Memory B cell (primary cell): ENCODE data around the gene LRRC7.

Source experiments
- ATAC-seq: fragments of 150-1000 bp; cut with Tn5 transposase; 2 replicates; pipeline ENCODE4 v1.10.0; 2021; ENCODE audit warnings: low read depth, mild to moderate bottlenecking, moderate library complexity
- DNase-seq, 2 donors: peaks; one replicate each; pipeline ENCODE4 v3.0.0; 2022; ENCODE audit warnings: low spot score in 2 of 2
- H3K27ac Mint-ChIP-seq: one replicate; pipeline ENCODE4 v1.8.0; 2022; ENCODE audit warnings: mild to moderate bottlenecking, moderate library complexity, mixed read lengths
- H3K27me3 Mint-ChIP-seq: one replicate; pipeline ENCODE4 v1.8.0; 2022; ENCODE audit warnings: mixed read lengths
- H3K36me3 Mint-ChIP-seq: one replicate; pipeline ENCODE4 v1.8.0; 2022; ENCODE audit warnings: mild to moderate bottlenecking, mixed read lengths
- H3K4me1 Mint-ChIP-seq: one replicate; pipeline ENCODE4 v1.8.0; 2022; ENCODE audit warnings: mixed read lengths
- H3K4me3 Mint-ChIP-seq: one replicate; pipeline ENCODE4 v1.8.0; 2022; ENCODE audit warnings: mild to moderate bottlenecking, moderate library complexity, mixed read lengths
- H3K9me3 Mint-ChIP-seq: one replicate; pipeline ENCODE4 v1.8.0; 2022; ENCODE audit warnings: mixed read lengths

Gene LRRC7

DNA sequence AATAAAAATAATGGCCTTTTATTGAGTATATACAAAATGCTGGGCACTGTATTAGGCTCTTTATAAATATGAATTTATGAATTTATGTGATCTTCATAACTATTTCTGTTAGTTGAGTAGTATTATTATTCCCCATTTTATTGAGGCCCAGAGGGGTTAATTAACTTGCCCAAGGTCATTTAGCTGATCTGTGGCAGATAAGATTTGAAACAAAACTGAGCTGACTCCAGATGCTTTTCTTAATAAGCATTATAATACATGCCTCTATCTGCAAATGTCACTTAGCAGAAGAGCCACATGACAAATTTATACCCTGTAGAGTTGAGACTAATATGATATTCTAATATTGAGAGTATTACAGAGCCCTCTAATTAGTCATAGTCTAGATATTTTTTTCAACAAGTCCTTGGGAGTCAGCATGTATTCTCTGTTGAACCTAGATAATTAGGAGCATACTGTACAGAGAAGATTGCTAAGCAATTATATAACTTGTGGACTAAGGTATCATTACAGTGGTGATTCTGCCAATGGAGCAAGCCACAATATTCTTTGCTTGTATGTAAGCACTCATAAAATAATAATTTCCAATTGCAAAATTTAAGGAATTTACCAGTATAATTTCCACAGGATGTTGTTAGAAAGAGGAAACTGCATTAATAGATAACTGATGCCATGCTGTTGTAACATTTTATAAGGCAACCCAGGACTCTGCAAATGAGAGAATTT, 525.7 kb downstream of the LRRC7 start:
- H3K9me3 Mint-ChIP-seq: no peaks in the 10 kb centered on the region
- no peaks in the 10 kb centered on the region for H3K4me1 Mint-ChIP-seq
- no peak for ATAC-seq
- DNase-seq: no peak
- H3K36me3 Mint-ChIP-seq: no peaks in the 10 kb centered on the region
- H3K27ac Mint-ChIP-seq: no peak overlapping the region
- H3K27me3 Mint-ChIP-seq: no peaks in the 10 kb centered on the region
- H3K4me3 Mint-ChIP-seq: no peak overlapping the region

DNA sequence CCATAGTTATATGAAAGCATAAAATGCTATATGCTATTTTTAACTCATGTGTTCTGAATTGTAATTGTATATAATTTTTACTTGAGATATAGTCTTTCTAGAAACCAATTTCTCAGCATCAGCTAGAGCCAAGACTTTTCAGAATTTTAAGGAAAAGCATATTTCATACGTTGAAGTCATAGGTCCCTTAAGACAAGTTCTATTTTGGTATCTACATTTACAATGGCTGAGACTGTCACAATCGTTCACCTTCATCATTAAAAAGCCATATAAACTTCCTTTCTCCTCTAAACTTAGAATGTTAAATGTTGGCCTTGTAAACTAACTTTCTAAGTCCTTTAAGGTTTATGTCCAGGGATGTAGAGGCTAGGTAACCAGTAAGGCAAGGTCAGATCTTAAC, 533.5 kb downstream of the LRRC7 start:
- Mint-ChIP-seq H3K27me3 (no peaks in the 10 kb centered on the region), H3K9me3 (no peaks in the 10 kb centered on the region), H3K27ac (no peak overlapping the region), H3K4me3 (no peak overlapping the region), H3K36me3 (no peaks in the 10 kb centered on the region), H3K4me1 (no peaks in the 10 kb centered on the region)
- no peak for ATAC-seq
- DNase-seq: no peak

DNA sequence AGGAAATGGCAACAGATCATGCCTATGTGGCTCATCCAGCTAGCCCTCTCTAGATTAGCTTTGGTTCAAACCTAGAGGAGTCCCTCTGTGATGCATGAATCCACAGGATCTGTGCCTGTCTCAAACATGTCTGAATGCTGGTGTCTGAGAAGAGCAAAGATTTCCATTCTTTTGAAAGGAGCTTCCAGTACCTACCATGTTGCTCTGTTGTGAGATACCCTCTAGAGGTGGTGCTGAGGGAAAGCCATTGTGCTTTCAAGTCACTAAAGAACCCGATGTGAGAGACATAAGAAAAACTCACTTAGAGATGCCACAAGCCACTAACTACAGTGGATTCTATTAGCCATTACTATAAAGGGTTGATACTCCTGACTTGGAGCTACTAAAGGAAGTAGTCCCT, 534.1 kb downstream of the LRRC7 start:
- Mint-ChIP-seq H3K9me3 (no peaks in the 10 kb centered on the region), H3K27ac (no peak overlapping the region), H3K36me3 (no peaks in the 10 kb centered on the region), H3K4me3 (no peak overlapping the region), H3K27me3 (peaks cover 3% of the 10 kb centered on the region), H3K4me1 (no peaks in the 10 kb centered on the region)
- ATAC-seq (no peak), DNase-seq (no peak)

DNA sequence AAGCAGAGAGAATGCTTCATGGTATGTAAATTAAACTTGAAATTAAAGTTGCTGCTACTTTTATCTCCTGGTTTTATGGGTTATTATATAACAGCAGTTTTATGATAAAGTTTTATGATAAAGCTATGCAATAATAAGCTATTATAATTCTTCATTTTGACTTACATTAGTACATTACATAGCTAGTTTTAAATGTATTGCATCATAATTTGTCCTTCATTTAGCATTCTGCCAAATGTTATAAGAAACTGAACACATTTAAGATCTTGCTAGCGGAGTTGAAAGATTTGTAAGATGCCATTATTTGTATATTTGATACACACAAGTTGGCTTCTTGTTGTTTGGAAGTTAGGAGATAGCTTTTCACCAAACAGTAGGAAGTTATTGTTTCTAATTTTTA, 536.0 kb downstream of the LRRC7 start:
- H3K36me3 Mint-ChIP-seq: no peaks in the 10 kb centered on the region
- DNase-seq (no peak), ATAC-seq (no peak)
- peaks cover 3% of the 10 kb centered on the region for H3K27me3 Mint-ChIP-seq
- no peaks in the 10 kb centered on the region for H3K9me3 Mint-ChIP-seq
- H3K4me3 Mint-ChIP-seq: no peak overlapping the region
- H3K27ac Mint-ChIP-seq: no peak overlapping the region
- no peaks in the 10 kb centered on the region for H3K4me1 Mint-ChIP-seq

DNA sequence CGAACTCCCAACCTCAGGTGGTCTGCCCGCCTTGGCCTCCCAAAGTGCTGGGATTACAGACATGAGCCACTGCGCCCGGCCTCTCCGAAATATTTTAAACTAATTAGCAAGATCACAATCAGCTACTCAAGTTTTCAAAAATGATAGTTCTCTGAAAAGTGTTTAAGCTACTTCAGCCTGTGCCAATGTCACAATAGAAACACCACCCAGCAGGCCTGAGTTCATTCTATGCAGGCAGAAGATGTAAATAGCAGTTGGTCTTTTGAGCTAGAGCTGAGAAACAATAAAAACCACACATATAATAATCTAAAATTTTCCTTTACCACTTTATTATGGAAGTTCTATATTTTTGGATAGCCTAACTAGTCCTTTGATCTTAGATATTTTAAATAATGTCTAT, 541.5 kb downstream of the LRRC7 start:
- Mint-ChIP-seq H3K4me1 (no peaks in the 10 kb centered on the region), H3K4me3 (no peak overlapping the region), H3K9me3 (no peaks in the 10 kb centered on the region), H3K27ac (no peak overlapping the region), H3K36me3 (no peaks in the 10 kb centered on the region), H3K27me3 (peaks cover 3% of the 10 kb centered on the region)
- DNase-seq (no peak), ATAC-seq (no peak)

DNA sequence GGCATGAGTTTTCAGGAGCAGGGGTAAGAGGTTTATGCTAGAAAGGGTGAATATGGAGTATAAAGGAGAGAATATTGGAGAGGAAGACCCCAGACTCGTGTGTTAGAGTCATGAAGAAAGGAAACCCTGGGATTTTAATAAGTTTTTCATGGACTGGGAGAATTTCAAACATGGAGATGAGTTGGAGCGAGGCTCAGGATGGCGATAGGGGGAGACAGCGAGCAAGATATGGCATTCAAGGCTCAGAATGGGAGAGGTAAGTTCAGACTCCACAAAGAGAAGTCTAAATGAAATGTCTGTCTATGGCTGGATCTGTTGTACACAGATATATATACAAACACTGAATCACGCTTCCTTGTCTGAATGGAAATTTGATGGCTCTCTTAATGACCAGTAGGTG, 545.1 kb downstream of the LRRC7 start:
- H3K4me1 Mint-ChIP-seq: no peaks in the 10 kb centered on the region
- no peaks in the 10 kb centered on the region for H3K36me3 Mint-ChIP-seq
- no peak overlapping the region for H3K4me3 Mint-ChIP-seq
- H3K27ac Mint-ChIP-seq: no peak overlapping the region
- no peaks in the 10 kb centered on the region for H3K9me3 Mint-ChIP-seq
- no peaks in the 10 kb centered on the region for H3K27me3 Mint-ChIP-seq
- DNase-seq: no peak
- ATAC-seq: no peak

DNA sequence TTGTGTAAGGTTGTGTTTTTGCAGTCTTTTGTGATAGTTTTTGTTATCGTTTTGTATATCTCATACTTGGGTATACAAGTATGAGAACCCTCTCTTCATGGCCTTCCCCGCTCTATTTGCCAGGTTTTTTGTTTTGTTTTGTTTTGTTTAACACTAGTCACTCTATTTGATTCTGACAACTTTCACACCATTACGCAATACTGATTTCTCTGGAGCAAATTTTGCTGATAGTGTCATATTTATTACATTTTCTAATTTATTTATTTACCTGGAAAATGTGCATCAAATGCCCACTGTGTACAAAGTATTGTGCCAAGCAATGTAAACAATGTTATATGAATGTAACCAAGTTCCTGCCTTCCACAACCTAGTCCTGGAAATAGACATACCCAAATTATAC, 547.6 kb downstream of the LRRC7 start:
- Mint-ChIP-seq H3K4me3 (no peak overlapping the region), H3K9me3 (no peaks in the 10 kb centered on the region), H3K36me3 (no peaks in the 10 kb centered on the region), H3K27ac (no peak overlapping the region), H3K4me1 (no peaks in the 10 kb centered on the region), H3K27me3 (no peaks in the 10 kb centered on the region)
- DNase-seq (no peak), ATAC-seq (no peak)

DNA sequence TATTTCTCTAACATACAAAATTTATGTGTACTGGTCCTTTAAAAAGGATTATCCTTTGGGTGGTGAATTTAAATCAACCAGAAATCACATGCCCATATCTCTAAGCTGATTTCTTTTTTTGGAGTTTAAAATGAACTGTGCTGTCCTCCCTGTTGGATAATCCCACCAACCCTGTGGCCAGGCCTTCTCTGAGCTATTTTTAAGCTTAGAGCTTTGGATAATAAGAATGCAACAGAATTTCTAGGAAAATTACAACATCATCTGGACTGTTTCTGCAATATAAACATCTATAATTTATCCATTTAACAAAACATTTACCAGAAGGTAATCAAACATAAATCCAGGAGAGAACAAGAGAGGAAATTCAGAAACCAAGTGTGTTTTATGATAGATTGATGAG, 549.3 kb downstream of the LRRC7 start:
- no peak for ATAC-seq
- DNase-seq: no peak
- no peaks in the 10 kb centered on the region for H3K4me1 Mint-ChIP-seq
- H3K36me3 Mint-ChIP-seq: no peaks in the 10 kb centered on the region
- H3K9me3 Mint-ChIP-seq: no peaks in the 10 kb centered on the region
- H3K27ac Mint-ChIP-seq: no peak overlapping the region
- no peak overlapping the region for H3K4me3 Mint-ChIP-seq
- no peaks in the 10 kb centered on the region for H3K27me3 Mint-ChIP-seq

DNA sequence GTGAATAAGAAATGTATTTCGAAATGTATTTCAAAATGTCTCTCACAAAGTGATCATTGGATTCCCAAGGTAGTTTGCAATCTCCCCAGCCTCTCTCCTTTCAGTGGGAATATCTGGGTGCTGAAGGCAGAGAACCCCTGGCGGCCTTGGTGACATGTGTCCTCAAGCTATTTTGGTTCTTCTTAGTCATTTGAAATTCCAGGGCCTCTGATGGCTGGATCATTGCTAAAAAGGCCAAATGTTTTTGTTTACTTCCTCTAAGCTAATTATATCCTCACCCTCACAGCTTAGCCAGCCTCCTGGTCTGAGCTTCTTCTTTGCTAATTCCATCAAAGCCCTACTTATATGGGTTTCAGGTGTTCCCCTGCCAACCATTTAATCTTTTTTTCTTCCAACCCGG, 566.4 kb downstream of the LRRC7 start:
- no peaks in the 10 kb centered on the region for H3K36me3 Mint-ChIP-seq
- ATAC-seq: no peak
- no peaks in the 10 kb centered on the region for H3K9me3 Mint-ChIP-seq
- no peak for DNase-seq
- H3K27ac Mint-ChIP-seq: no peak overlapping the region
- peaks cover 3% of the 10 kb centered on the region for H3K4me1 Mint-ChIP-seq
- H3K4me3 Mint-ChIP-seq: no peak overlapping the region
- peaks cover 3% of the 10 kb centered on the region for H3K27me3 Mint-ChIP-seq

DNA sequence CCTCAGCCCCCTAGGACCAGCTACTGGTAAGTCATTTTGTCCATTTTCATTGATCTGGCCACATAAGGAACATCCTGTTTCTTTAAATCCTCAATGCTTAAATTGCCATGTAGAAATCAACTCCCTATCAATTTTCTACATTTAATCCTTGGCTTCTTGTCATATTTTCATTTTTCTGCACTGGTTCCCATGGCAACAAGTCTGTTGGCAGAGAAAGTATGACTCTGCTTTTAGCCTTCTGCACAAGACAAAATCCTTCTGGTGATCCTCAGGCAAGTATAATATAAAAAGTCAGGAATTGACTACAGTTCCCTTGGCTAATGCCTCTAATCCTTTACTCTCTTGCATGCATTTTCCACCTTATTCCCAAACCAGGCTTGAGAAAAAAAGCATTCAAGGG, 572.6 kb downstream of the LRRC7 start:
- Mint-ChIP-seq H3K36me3 (no peaks in the 10 kb centered on the region), H3K4me1 (no peaks in the 10 kb centered on the region), H3K27me3 (no peaks in the 10 kb centered on the region), H3K27ac (no peak overlapping the region), H3K9me3 (no peaks in the 10 kb centered on the region), H3K4me3 (no peak overlapping the region)
- DNase-seq: no peak
- ATAC-seq: no peak

DNA sequence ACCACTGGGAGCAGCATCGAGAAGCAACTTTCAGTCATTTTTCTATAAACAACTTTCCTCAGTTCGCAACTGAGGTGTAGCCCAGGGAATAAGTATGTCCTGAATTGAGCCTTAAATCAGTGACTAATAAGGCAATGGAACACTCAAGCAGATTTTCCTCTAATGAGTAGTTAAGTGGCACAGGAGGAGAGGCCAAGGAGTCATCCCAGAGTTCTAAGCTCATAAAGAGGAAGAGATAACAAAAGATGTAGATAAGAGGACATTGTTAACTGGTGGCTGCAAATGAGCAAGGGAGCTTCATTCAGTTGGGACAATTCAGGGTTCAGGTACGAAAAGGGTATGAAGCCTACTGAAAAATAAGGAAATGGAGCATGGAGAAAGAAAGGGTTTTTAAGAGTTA, 573.2 kb downstream of the LRRC7 start:
- ATAC-seq (no peak), DNase-seq (no peak)
- no peaks in the 10 kb centered on the region for H3K9me3 Mint-ChIP-seq
- H3K36me3 Mint-ChIP-seq: no peaks in the 10 kb centered on the region
- no peaks in the 10 kb centered on the region for H3K27me3 Mint-ChIP-seq
- no peaks in the 10 kb centered on the region for H3K4me1 Mint-ChIP-seq
- no peak overlapping the region for H3K4me3 Mint-ChIP-seq
- H3K27ac Mint-ChIP-seq: no peak overlapping the region

DNA sequence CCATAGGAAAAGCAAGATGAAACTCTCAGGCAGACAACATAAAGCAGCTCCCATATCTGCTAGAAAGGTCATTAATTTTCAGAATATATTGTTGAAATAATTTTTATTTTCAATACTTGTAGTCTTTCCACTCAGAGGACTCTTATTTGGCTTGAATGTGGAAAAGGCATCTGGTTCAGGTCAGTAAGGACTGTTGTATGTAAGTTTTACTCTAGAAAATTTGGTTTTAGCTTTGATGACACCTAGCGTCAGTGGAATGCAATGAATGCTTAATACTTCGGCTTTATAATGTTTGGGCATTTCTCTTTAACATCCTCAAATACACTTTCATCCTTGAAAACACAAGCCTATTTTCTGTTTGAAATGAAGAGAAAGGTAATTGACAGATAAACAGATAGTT, 574.4 kb downstream of the LRRC7 start:
- ATAC-seq (no peak), DNase-seq (no peak)
- H3K27me3 Mint-ChIP-seq: no peaks in the 10 kb centered on the region
- H3K4me3 Mint-ChIP-seq: no peak overlapping the region
- no peaks in the 10 kb centered on the region for H3K4me1 Mint-ChIP-seq
- H3K36me3 Mint-ChIP-seq: peaks cover 4% of the 10 kb centered on the region
- no peaks in the 10 kb centered on the region for H3K9me3 Mint-ChIP-seq
- H3K27ac Mint-ChIP-seq: no peak overlapping the region

DNA sequence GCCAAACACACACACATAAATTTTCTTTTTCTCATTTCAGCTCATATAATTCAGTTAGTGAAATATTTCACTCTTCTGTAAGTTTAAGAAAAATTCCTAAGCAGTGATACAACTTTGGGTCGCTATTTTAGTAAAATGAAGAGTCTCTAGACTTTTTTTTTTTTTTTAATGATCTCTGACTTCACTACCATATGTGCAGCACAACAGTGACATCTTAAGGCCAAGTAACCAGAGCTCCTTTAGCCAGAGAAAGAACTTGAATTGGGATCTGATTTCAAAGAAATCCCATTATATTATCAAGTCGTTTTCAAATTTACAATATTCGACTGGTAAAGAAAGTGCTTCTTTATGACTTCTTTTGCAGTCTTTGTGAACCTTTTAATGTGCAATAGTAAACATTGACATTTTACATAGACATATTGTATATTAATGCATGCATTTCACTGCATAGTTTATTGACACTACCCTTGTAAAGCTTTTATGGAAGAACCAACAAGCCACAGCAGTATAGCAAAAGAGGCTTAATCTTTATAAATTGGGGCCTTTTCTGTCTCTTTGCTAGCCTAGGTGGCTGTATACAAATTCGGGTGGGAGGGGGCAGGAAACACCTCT, 575.4 kb downstream of the LRRC7 start:
- ATAC-seq (no peak), DNase-seq (no peak)
- Mint-ChIP-seq H3K36me3 (peaks cover 8% of the 10 kb centered on the region), H3K27me3 (no peaks in the 10 kb centered on the region), H3K4me1 (no peaks in the 10 kb centered on the region), H3K9me3 (no peaks in the 10 kb centered on the region), H3K4me3 (no peak overlapping the region), H3K27ac (no peak overlapping the region)

DNA sequence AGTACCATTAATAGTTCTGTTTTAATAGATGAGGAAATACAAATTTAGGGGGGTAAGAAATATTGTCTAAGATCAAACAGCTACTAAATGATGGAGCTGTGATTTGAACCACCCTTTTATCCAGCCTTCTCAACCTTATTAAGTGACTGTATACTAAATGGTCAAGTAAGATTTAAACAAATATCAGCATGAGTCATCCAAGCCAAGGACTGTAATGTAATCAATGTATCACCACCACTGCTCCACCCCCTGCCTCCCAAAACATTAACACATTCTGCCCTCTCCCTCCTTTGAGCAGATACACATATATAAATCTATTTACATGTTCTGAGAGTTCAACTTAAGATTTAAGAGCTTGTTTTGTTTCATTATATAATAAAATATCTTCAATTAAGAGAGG, 578.8 kb downstream of the LRRC7 start:
- no peaks in the 10 kb centered on the region for H3K9me3 Mint-ChIP-seq

DNA sequence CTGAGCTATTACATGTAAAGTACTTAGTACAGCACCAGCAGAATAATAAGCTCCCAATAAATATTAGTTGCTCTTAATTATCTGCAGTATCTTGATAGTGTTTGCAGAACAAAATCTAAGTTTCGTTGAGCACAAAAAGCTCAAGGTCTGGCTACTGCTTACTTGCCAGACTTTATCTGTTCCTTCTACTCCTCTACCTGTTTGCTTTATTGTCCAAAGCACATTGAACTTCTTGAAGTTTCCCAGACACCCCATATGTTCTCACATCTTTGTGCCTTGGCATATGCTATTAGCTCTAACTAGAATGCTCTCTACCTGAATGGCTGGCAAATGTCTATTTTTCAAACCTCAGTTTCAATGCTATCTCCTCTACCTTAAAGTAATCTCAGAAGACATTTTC, 582.7 kb downstream of the LRRC7 start:
- Mint-ChIP-seq H3K27me3 (no peaks in the 10 kb centered on the region), H3K4me3 (no peak overlapping the region), H3K9me3 (no peaks in the 10 kb centered on the region), H3K27ac (no peak overlapping the region), H3K4me1 (no peaks in the 10 kb centered on the region), H3K36me3 (peaks cover 17% of the 10 kb centered on the region)
- DNase-seq (no peak), ATAC-seq (no peak)

More for the DNA sequence above, 578.8 kb downstream of the LRRC7 start:
- Mint-ChIP-seq H3K4me1 (no peaks in the 10 kb centered on the region), H3K4me3 (no peak overlapping the region), H3K27ac (no peak overlapping the region), H3K27me3 (no peaks in the 10 kb centered on the region), H3K36me3 (peaks cover 16% of the 10 kb centered on the region)
- DNase-seq: no peak
- ATAC-seq: no peak
